Measurements from ENCODE around the gene RTF1. TPM values are rescaled to one million over a fixed set of nuclear protein-coding genes. Genes with fewer than 3 reads are reported as not detected.
"Not testable (repeated sequence)": the region's sequence is repeated elsewhere in the genome, so short reads cannot be mapped to it uniquely, and the experiment has no call there.

RTF1 gene
- total RNA-seq, 1 donor = 40.5 TPM

- Histone ChIP-seq H3K9me3 (ENCODE audit: low read depth, low read length) (no peaks in the 10 kb centered on the region), H3K4me3 (ENCODE audit: low read length) (no peak overlapping the region), H3K27me3 (ENCODE audit: insufficient read depth, low read length) (no peaks in the 10 kb centered on the region), H3K4me1 (ENCODE audit: insufficient read depth, low read length) (peaks cover 12% of the 10 kb centered on the region)
These were observed 7.2 kb downstream of the RTF1 start for GRCh38 chr15:41423979-41424659.

- Histone ChIP-seq H3K9me3 (ENCODE audit: low read depth, low read length) (no peaks in the 10 kb centered on the region), H3K4me3 (ENCODE audit: low read length) (no peak overlapping the region), H3K4me1 (ENCODE audit: insufficient read depth, low read length) (peaks cover 17% of the 10 kb centered on the region), H3K27me3 (ENCODE audit: insufficient read depth, low read length) (no peaks in the 10 kb centered on the region)
These were observed 7.9 kb downstream of the RTF1 start for GRCh38 chr15:41424809-41425208.

GRCh38 chr15:41425907-41426306, 9.0 kb downstream of the RTF1 start:
- peaks cover 17% of the 10 kb centered on the region for H3K4me1 ChIP-seq (ENCODE audit: insufficient read depth, low read length)
- not testable (repeated sequence) for H3K4me3 ChIP-seq (ENCODE audit: low read length); H3K27me3 ChIP-seq (ENCODE audit: insufficient read depth, low read length); H3K9me3 ChIP-seq (ENCODE audit: low read depth, low read length)

GRCh38 chr15:41429003-41429890, 12.4 kb downstream of the RTF1 start:
- Histone ChIP-seq H3K9me3 (ENCODE audit: low read depth, low read length) (no peaks in the 10 kb centered on the region), H3K4me1 (ENCODE audit: insufficient read depth, low read length) (peaks cover 11% of the 10 kb centered on the region), H3K4me3 (ENCODE audit: low read length) (no peak overlapping the region), H3K27me3 (ENCODE audit: insufficient read depth, low read length) (no peaks in the 10 kb centered on the region)

GRCh38 chr15:41435037-41435786, 18.3 kb downstream of the RTF1 start:
- no peaks in the 10 kb centered on the region for H3K27me3 ChIP-seq (ENCODE audit: insufficient read depth, low read length)
- no peaks in the 10 kb centered on the region for H3K9me3 ChIP-seq (ENCODE audit: low read depth, low read length)
- H3K4me3 ChIP-seq (ENCODE audit: low read length) = no peak overlapping the region
- no peaks in the 10 kb centered on the region for H3K4me1 ChIP-seq (ENCODE audit: insufficient read depth, low read length)

- no peaks in the 10 kb centered on the region for H3K27me3 ChIP-seq (ENCODE audit: insufficient read depth, low read length)
- H3K4me3 ChIP-seq (ENCODE audit: low read length) = no peak overlapping the region
- no peaks in the 10 kb centered on the region for H3K9me3 ChIP-seq (ENCODE audit: low read depth, low read length)
- no peaks in the 10 kb centered on the region for H3K4me1 ChIP-seq (ENCODE audit: insufficient read depth, low read length)
These were observed 20.6 kb downstream of the RTF1 start for GRCh38 chr15:41437448-41437847.

GRCh38 chr15:41438206-41438605, 21.3 kb downstream of the RTF1 start:
- no peaks in the 10 kb centered on the region for H3K27me3 ChIP-seq (ENCODE audit: insufficient read depth, low read length)
- no peak overlapping the region for H3K4me3 ChIP-seq (ENCODE audit: low read length)
- no peaks in the 10 kb centered on the region for H3K4me1 ChIP-seq (ENCODE audit: insufficient read depth, low read length)
- H3K9me3 ChIP-seq (ENCODE audit: low read depth, low read length) = no peaks in the 10 kb centered on the region

- not testable (repeated sequence) for H3K4me1 ChIP-seq (ENCODE audit: insufficient read depth, low read length); H3K27me3 ChIP-seq (ENCODE audit: insufficient read depth, low read length); H3K9me3 ChIP-seq (ENCODE audit: low read depth, low read length); H3K4me3 ChIP-seq (ENCODE audit: low read length)
These were observed 21.9 kb downstream of the RTF1 start for GRCh38 chr15:41438745-41439144.

- H3K27me3 ChIP-seq (ENCODE audit: insufficient read depth, low read length) = no peaks in the 10 kb centered on the region
- H3K9me3 ChIP-seq (ENCODE audit: low read depth, low read length) = no peaks in the 10 kb centered on the region
- H3K4me1 ChIP-seq (ENCODE audit: insufficient read depth, low read length) = no peaks in the 10 kb centered on the region
- H3K4me3 ChIP-seq (ENCODE audit: low read length) = no peak overlapping the region
These were observed 26.4 kb downstream of the RTF1 start for GRCh38 chr15:41443275-41443674.

GRCh38 chr15:41445399-41445798, 28.5 kb downstream of the RTF1 start:
- Histone ChIP-seq H3K4me1 (ENCODE audit: insufficient read depth, low read length) (no peaks in the 10 kb centered on the region), H3K9me3 (ENCODE audit: low read depth, low read length) (no peaks in the 10 kb centered on the region), H3K4me3 (ENCODE audit: low read length) (no peak overlapping the region), H3K27me3 (ENCODE audit: insufficient read depth, low read length) (no peaks in the 10 kb centered on the region)

GRCh38 chr15:41462084-41462795, 45.3 kb downstream of the RTF1 start:
- peaks cover 7% of the 10 kb centered on the region for H3K4me1 ChIP-seq (ENCODE audit: insufficient read depth, low read length)
- no peak overlapping the region for H3K4me3 ChIP-seq (ENCODE audit: low read length)
- H3K27me3 ChIP-seq (ENCODE audit: insufficient read depth, low read length) = no peaks in the 10 kb centered on the region
- H3K9me3 ChIP-seq (ENCODE audit: low read depth, low read length) = no peaks in the 10 kb centered on the region

- Histone ChIP-seq H3K4me1 (ENCODE audit: insufficient read depth, low read length) (peaks cover 7% of the 10 kb centered on the region), H3K4me3 (ENCODE audit: low read length) (no peak overlapping the region), H3K9me3 (ENCODE audit: low read depth, low read length) (no peaks in the 10 kb centered on the region), H3K27me3 (ENCODE audit: insufficient read depth, low read length) (no peaks in the 10 kb centered on the region)
These were observed 48.1 kb downstream of the RTF1 start for GRCh38 chr15:41464889-41465580.

- no peaks in the 10 kb centered on the region for H3K9me3 ChIP-seq (ENCODE audit: low read depth, low read length)
- no peaks in the 10 kb centered on the region for H3K27me3 ChIP-seq (ENCODE audit: insufficient read depth, low read length)
- H3K4me1 ChIP-seq (ENCODE audit: insufficient read depth, low read length) = peaks cover 7% of the 10 kb centered on the region
- no peak overlapping the region for H3K4me3 ChIP-seq (ENCODE audit: low read length)
These were observed 49.0 kb downstream of the RTF1 start for GRCh38 chr15:41465822-41466421.

- Histone ChIP-seq H3K4me1 (ENCODE audit: insufficient read depth, low read length) (peaks cover 7% of the 10 kb centered on the region), H3K27me3 (ENCODE audit: insufficient read depth, low read length) (no peaks in the 10 kb centered on the region), H3K4me3 (ENCODE audit: low read length) (no peak overlapping the region), H3K9me3 (ENCODE audit: low read depth, low read length) (no peaks in the 10 kb centered on the region)
These were observed 49.8 kb downstream of the RTF1 start for GRCh38 chr15:41466711-41467110.
